H1 (cell line): ENCODE measurements around the gene RELN. TPM values are rescaled to one million over a fixed set of nuclear protein-coding genes. Genes with fewer than 3 reads are reported as not detected.

Source experiments
- CTCF ChIA-PET: fragments of 300-600 bp; sonication (Branson Sonifier 250); formaldehyde crosslinking; loops from one replicate; lab custom pipeline; 2021; ENCODE audit not compliant: partially characterized antibody; lab: Charles Lee
- POLR2A ChIA-PET: fragments of 300-600 bp; sonication (Branson Sonifier 250); formaldehyde crosslinking; loops from one replicate; lab custom pipeline; 2021; ENCODE audit warnings: inconsistent platforms; ENCODE audit not compliant: partially characterized antibody; lab: Charles Lee
- DNase-seq, 2 experiments: peaks; one replicate each; pipeline versions ENCODE4 v3.0.0 to v3.0.0-alpha.2; 2010 to 2022; ENCODE audit warnings: low spot score in 2 of 2, low read depth in 1 of 2, mixed read lengths in 1 of 2
- FAIRE-seq: peaks from 2 replicates; lab custom pipeline; 2011; peaks lifted over from hg19 to GRCh38; lab: Jason Lieb, UNC
- H2AFZ ChIP-seq: 2 replicates; pipeline ENCODE4 v1.8.1; 2012; ENCODE audit warnings: low read length, inconsistent platforms
- H2AK5ac ChIP-seq: 2 replicates; pipeline ENCODE4 v1.6.1; 2013; ENCODE audit warnings: low read depth, low read length
- H2BK120ac ChIP-seq: replicated peaks from 2 replicates; pipeline ENCODE3; 2013; ENCODE audit warnings: low read depth, low read length, inconsistent platforms
- H2BK12ac ChIP-seq: 2 replicates; pipeline ENCODE4 v1.6.1; 2013; ENCODE audit warnings: low read depth, low read length
- H2BK15ac ChIP-seq: 2 replicates; pipeline ENCODE4 v1.6.1; 2013; ENCODE audit warnings: low read length
- H2BK20ac ChIP-seq: 2 replicates; pipeline ENCODE4 v1.6.1; 2013; ENCODE audit warnings: low read length
- H2BK5ac ChIP-seq: 2 replicates; pipeline ENCODE4 v1.6.1; 2013; ENCODE audit warnings: low read depth, low read length
- H3K14ac ChIP-seq: 2 replicates; pipeline ENCODE4 v1.6.1; 2013; ENCODE audit warnings: inconsistent platforms; ENCODE audit not compliant: insufficient read length
- H3K18ac ChIP-seq: 2 replicates; pipeline ENCODE4 v1.6.1; 2013; ENCODE audit warnings: low read length; ENCODE audit errors: extremely low read depth
- H3K23ac ChIP-seq: 2 replicates; pipeline ENCODE4 v1.6.1; 2013; ENCODE audit warnings: inconsistent platforms; ENCODE audit not compliant: insufficient read length
- H3K23me2 ChIP-seq: 2 replicates; pipeline ENCODE4 v1.6.1; 2013; ENCODE audit warnings: low read depth, low read length
- H3K27ac ChIP-seq: 2 replicates; pipeline ENCODE4 v1.6.1; 2011; ENCODE audit warnings: low read depth, low read length, inconsistent platforms
- H3K27me3 ChIP-seq, 4 experiments: replicated peaks in 1 of 4; 1 replicate in 1 of 4; 2 replicates in 3 of 4; pipeline versions ENCODE4 v1.6.1 to v1.8.1; 2011 to 2013; ENCODE audit warnings: low read length in 3 of 4, mild to moderate bottlenecking in 3 of 4, inconsistent platforms in 2 of 4, mixed read lengths in 2 of 4, moderate library complexity in 1 of 4; ENCODE audit not compliant: control insufficient read depth in 3 of 4, insufficient read depth in 3 of 4; ENCODE audit errors: extremely low read depth in 1 of 4
- H3K36me3 ChIP-seq, 4 experiments: 2 replicates each; pipeline versions ENCODE4 v1.6.1 to v1.8.1; 2011 to 2013; ENCODE audit warnings: mild to moderate bottlenecking in 4 of 4, low read length in 3 of 4, moderate library complexity in 2 of 4, control low read depth in 1 of 4, inconsistent platforms in 1 of 4; ENCODE audit not compliant: insufficient read depth in 4 of 4, control insufficient read depth in 2 of 4
- H3K4ac ChIP-seq: replicated peaks from 2 replicates; pipeline ENCODE3; 2013; ENCODE audit warnings: low read length, low read depth, mixed read lengths, inconsistent platforms; ENCODE audit not compliant: insufficient read length
- H3K4me1 ChIP-seq, 4 experiments: replicated peaks in 1 of 4; 1 replicate in 1 of 4; 2 replicates in 3 of 4; pipeline versions ENCODE4 v1.6.1 to v1.8.1; 2011 to 2013; ENCODE audit warnings: low read length in 3 of 4, inconsistent platforms in 2 of 4, mixed read lengths in 1 of 4; ENCODE audit not compliant: insufficient read depth in 4 of 4, control insufficient read depth in 3 of 4
- H3K4me2 ChIP-seq, 2 experiments: 2 replicates each; pipeline versions ENCODE4 v1.6.1 to v1.8.1; 2011 to 2013; ENCODE audit warnings: low read depth in 2 of 2, low read length in 2 of 2, control low read depth in 1 of 2, inconsistent platforms in 1 of 2, mild to moderate bottlenecking in 1 of 2; ENCODE audit not compliant: insufficient read depth in 1 of 2
- H3K4me3 ChIP-seq, 4 experiments: fragments of 200-600, 300-600 bp in 1 of 4; sonication (generic), shearing (Covaris generic), sonication (Bioruptor Twin) in 1 of 4; 2 replicates each; pipeline versions ENCODE4 v1.5.1 to v1.8.1; 2011 to 2016; ENCODE audit warnings: low read length in 4 of 4, low read depth in 3 of 4, control low read depth in 2 of 4, inconsistent platforms in 2 of 4, mild to moderate bottlenecking in 2 of 4, mixed read lengths in 1 of 4, moderate library complexity in 1 of 4; ENCODE audit not compliant: insufficient read depth in 2 of 4; ENCODE audit errors: extremely low read depth in 1 of 4
- H3K56ac ChIP-seq: replicated peaks from 2 replicates; pipeline ENCODE3; 2013; ENCODE audit warnings: low read depth, mild to moderate bottlenecking, mixed read lengths, low read length, inconsistent platforms; ENCODE audit not compliant: insufficient read length
- H3K79me1 ChIP-seq: 2 replicates; pipeline ENCODE4 v1.6.1; 2013; ENCODE audit warnings: low read depth, low read length, control low read depth
- H3K79me2 ChIP-seq, 2 experiments: 2 replicates each; pipeline versions ENCODE4 v1.6.1 to v1.8.1; 2012 to 2013; ENCODE audit warnings: low read length in 2 of 2, mild to moderate bottlenecking in 2 of 2, inconsistent platforms in 1 of 2; ENCODE audit not compliant: insufficient read depth in 2 of 2, control insufficient read depth in 1 of 2
- H3K9ac ChIP-seq, 4 experiments: replicated peaks in 1 of 4; 1 replicate in 1 of 4; 2 replicates in 3 of 4; pipeline versions ENCODE4 v1.6.1 to v1.8.1; 2011 to 2013; ENCODE audit warnings: low read depth in 3 of 4, low read length in 3 of 4, control low read depth in 2 of 4, mild to moderate bottlenecking in 2 of 4, moderate library complexity in 2 of 4, inconsistent platforms in 1 of 4; ENCODE audit errors: extremely low read depth in 1 of 4
- H3K9me3 ChIP-seq, 2 experiments: 2 replicates each; pipeline versions ENCODE4 v1.6.1 to v1.8.1; 2012 to 2013; ENCODE audit warnings: mild to moderate bottlenecking in 2 of 2, moderate library complexity in 2 of 2, control low read depth in 1 of 2, inconsistent platforms in 1 of 2, low read depth in 1 of 2, low read length in 1 of 2, mixed read lengths in 1 of 2; ENCODE audit not compliant: insufficient read depth in 2 of 2
- H4K20me1 ChIP-seq, 2 experiments: replicated peaks in 1 of 2; 2 replicates each; pipeline versions ENCODE3 to v1.8.1; 2011 to 2013; ENCODE audit warnings: inconsistent platforms in 2 of 2, low read length in 2 of 2, mild to moderate bottlenecking in 1 of 2; ENCODE audit not compliant: insufficient read depth in 2 of 2, control insufficient read depth in 1 of 2
- H4K5ac ChIP-seq: 2 replicates; pipeline ENCODE4 v1.6.1; 2013; ENCODE audit warnings: low read length, low read depth, mixed read lengths, inconsistent platforms; ENCODE audit not compliant: insufficient read length
- H4K8ac ChIP-seq: 2 replicates; pipeline ENCODE4 v1.8.0; 2013; ENCODE audit warnings: mild to moderate bottlenecking, moderate library complexity, low read length, inconsistent platforms; ENCODE audit not compliant: insufficient read depth; ENCODE audit errors: extremely low read depth
- H4K91ac ChIP-seq: replicated peaks from 2 replicates; pipeline ENCODE3; 2013; ENCODE audit warnings: low read length, mixed read lengths, inconsistent platforms; ENCODE audit not compliant: insufficient read length
- ASH2L ChIP-seq: fragments of 200-600, 300-600 bp; sonication (generic); IDR thresholded peaks from one replicate; pipeline ENCODE4 v1.7.1; 2017; ENCODE audit warnings: low read length
- GABPA ChIP-seq: IDR thresholded peaks from 2 replicates; pipeline ENCODE4 v1.6.1; 2011; ENCODE audit warnings: mild to moderate bottlenecking, low read length, moderate library complexity, borderline replicate concordance; ENCODE audit not compliant: insufficient read depth
- SAP30 ChIP-seq: fragments of 300-600 bp; sonication (generic); IDR thresholded peaks from 2 replicates; pipeline ENCODE4 v1.7.1; 2012; ENCODE audit warnings: low read length, moderate library complexity, mild to moderate bottlenecking, inconsistent platforms; ENCODE audit not compliant: insufficient read depth, insufficient replicate concordance
- YY1 ChIP-seq: IDR thresholded peaks from 2 replicates; pipeline ENCODE4 v1.6.1; 2011; ENCODE audit warnings: low read depth, mild to moderate bottlenecking, low read length
- WGBS, 2 experiments: shearing (Covaris generic) in 1 of 2; methylation state at CpG; one replicate each; pipeline versions ENCODE4 v1.1.6 to v1.1.7; 2013 to 2015; ENCODE audit warnings: low lambda C conversion rate in 2 of 2, mixed read lengths in 2 of 2, inconsistent platforms in 1 of 2, low coverage in 1 of 2, missing lambda C conversion rate in 1 of 2; ENCODE audit not compliant: insufficient replicate concordance in 2 of 2, insufficient coverage in 1 of 2, insufficient read length in 1 of 2; ENCODE audit errors: extremely low coverage in 1 of 2, missing lambda C conversion rate in 1 of 2; 5-methylcytosine and 5-hydroxymethylcytosine counted together
- polyA plus RNA-seq, 7 experiments: library from polyadenylated mRNA; depleted of rRNA in 3 of 7; stranded (reverse) in 5 of 7; unstranded in 2 of 7; fragments of >200 nt in 5 of 7; fragments of 200-250 nt in 2 of 7; gene quantifications; 1 replicate in 5 of 7; 2 replicates in 1 of 7; 4 replicates in 1 of 7; pipeline versions ENCODE4 v1.2.1 to v1.2.3, GENCODE V29; 2011 to 2013; ENCODE audit warnings: missing spikeins in 2 of 7, mixed read lengths in 2 of 7
- total RNA-seq: library from RNA; stranded (reverse); fragmentation: NEBNext Ultra II Directional; extraction: Animal tissue kit (Norgen Biotek cat#: 25700); gene quantifications from 2 replicates; pipeline ENCODE4 v1.2.1, GENCODE V29; 2021

The RELN gene
- total and polyA plus RNA-seq, 2 of the 8 experiments (the other 6 are each of a cell fraction or from before 2014, with no cell fraction given): 0.03 to 0.07 TPM

DNA sequence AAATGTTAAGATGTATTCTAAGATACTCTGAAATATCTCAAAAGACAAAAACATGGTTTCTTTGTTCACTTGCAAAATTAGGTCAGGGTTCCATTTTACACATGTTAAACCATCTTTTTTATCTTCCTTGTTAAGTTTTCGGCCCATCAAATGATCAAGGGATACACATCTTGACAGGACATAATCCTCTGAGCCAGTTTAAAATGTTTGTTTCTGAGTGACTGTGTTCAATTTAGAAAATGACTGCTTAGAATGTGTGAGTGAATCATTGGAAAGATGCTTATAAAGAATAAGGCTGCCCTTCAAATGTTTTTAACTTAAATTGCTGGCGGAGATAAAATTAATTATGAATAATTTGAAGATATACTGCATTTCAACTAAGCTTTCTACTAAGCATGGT is 447.5 kb downstream of the RELN start:
- H4K20me1 ChIP-seq: no peaks in the 10 kb centered on the region
- no peak overlapping the region for H3K27ac ChIP-seq
- H3K79me2 ChIP-seq: no peaks in the 10 kb centered on the region
- H4K8ac ChIP-seq: no peak overlapping the region
- no peak overlapping the region for H2BK15ac ChIP-seq
- no peak overlapping the region for H2AFZ ChIP-seq
- no peaks in the 10 kb centered on the region for H3K4me1 ChIP-seq
- H3K23ac ChIP-seq: no peak overlapping the region
- ChIA-PET POLR2A (no interaction called here), CTCF (no interaction called here)
- no peak overlapping the region for H3K4ac ChIP-seq
- TF ChIP-seq GABPA: no peak
- no peak for TF ChIP-seq YY1
- no peak for TF ChIP-seq ASH2L
- TF ChIP-seq SAP30: no peak
- no peak overlapping the region for H3K18ac ChIP-seq
- H3K23me2 ChIP-seq: no peaks in the 10 kb centered on the region
- FAIRE-seq (no peak), DNase-seq (no peak)
- H3K27me3 ChIP-seq: no peaks in the 10 kb centered on the region
- H3K9ac ChIP-seq: no peak overlapping the region
- no peak overlapping the region for H3K14ac ChIP-seq
- no peak overlapping the region for H2AK5ac ChIP-seq
- no peaks in the 10 kb centered on the region for H3K36me3 ChIP-seq
- H3K4me3 ChIP-seq: no peak overlapping the region
- H2BK5ac ChIP-seq: no peak overlapping the region
- no peak overlapping the region for H3K56ac ChIP-seq
- no peaks in the 10 kb centered on the region for H3K79me1 ChIP-seq
- no peak overlapping the region for H2BK12ac ChIP-seq
- H2BK20ac ChIP-seq: no peak overlapping the region
- no peaks in the 10 kb centered on the region for H3K9me3 ChIP-seq
- H4K91ac ChIP-seq: no peak overlapping the region
- 68% methylated on average over 2 of the region's 2 CpGs; no CpG with 5 or more reads in 1 of the 2 experiments for WGBS, 2 experiments
- H2BK120ac ChIP-seq: no peak overlapping the region
- H4K5ac ChIP-seq: no peak overlapping the region
- no peak overlapping the region for H3K4me2 ChIP-seq
